HEK293 (cell line): ENCODE data around the gene NAT16.

Source experiments
- AEBP2 ChIP-seq: fragments of 450-650 bp; formaldehyde crosslinking; IDR thresholded peaks from 2 replicates; pipeline ENCODE4 v1.5.1; 2016; ENCODE audit warnings: missing biosample characterization, missing genetic modification characterization, borderline replicate concordance
- BCL11A ChIP-seq: fragments of 450-650 bp; formaldehyde crosslinking; IDR thresholded peaks from 2 replicates; pipeline ENCODE4 v1.5.1; 2016; ENCODE audit warnings: low read depth, missing biosample characterization, missing genetic modification characterization
- BCL11B ChIP-seq: fragments of 450-650 bp; formaldehyde crosslinking; IDR thresholded peaks from 2 replicates; pipeline ENCODE4 v1.5.1; 2016; ENCODE audit warnings: low read depth, missing biosample characterization, missing genetic modification characterization
- CTCF ChIP-seq: fragments of 450-650 bp; formaldehyde crosslinking; IDR thresholded peaks from 2 replicates; pipeline ENCODE4 v1.5.1; 2016; ENCODE audit warnings: missing biosample characterization, missing genetic modification characterization
- EGR2 ChIP-seq: fragments of 450-650 bp; formaldehyde crosslinking; IDR thresholded peaks from 2 replicates; pipeline ENCODE4 v1.5.1; 2016; ENCODE audit warnings: low read depth, missing biosample characterization, missing genetic modification characterization
- HOXA7 ChIP-seq: sonication (generic); formaldehyde crosslinking; IDR thresholded peaks from 2 replicates; pipeline ENCODE4 v1.8.1; 2022; ENCODE audit warnings: missing genetic modification reagents, borderline replicate concordance
- IKZF3 ChIP-seq: fragments of 450-650 bp; IDR thresholded peaks from 2 replicates; pipeline ENCODE4 v1.5.0; 2018; ENCODE audit warnings: missing biosample characterization, mild to moderate bottlenecking, missing genetic modification characterization, moderate library complexity
- KLF1 ChIP-seq: fragments of 450-650 bp; formaldehyde crosslinking; IDR thresholded peaks from 2 replicates; pipeline ENCODE4 v1.5.1; 2016; ENCODE audit warnings: missing biosample characterization, missing genetic modification characterization
- KLF9 ChIP-seq: fragments of 450-650 bp; formaldehyde crosslinking; IDR thresholded peaks from 2 replicates; pipeline ENCODE4 v1.5.1; 2016; ENCODE audit warnings: missing biosample characterization, missing genetic modification characterization, low read depth
- MYNN ChIP-seq: fragments of 450-650 bp; formaldehyde crosslinking; IDR thresholded peaks from 2 replicates; pipeline ENCODE4 v1.5.1; 2016; ENCODE audit warnings: missing biosample characterization, missing genetic modification characterization, borderline replicate concordance
- PRDM1 ChIP-seq: fragments of 450-650 bp; formaldehyde crosslinking; IDR thresholded peaks from 2 replicates; pipeline ENCODE4; 2016; ENCODE audit warnings: missing biosample characterization, missing genetic modification characterization
- REPIN1 ChIP-seq: fragments of 450-650 bp; formaldehyde crosslinking; IDR thresholded peaks from 2 replicates; pipeline ENCODE4 v1.5.1; 2017; ENCODE audit warnings: missing biosample characterization, missing genetic modification characterization, low read depth
- SP2 ChIP-seq: fragments of 450-650 bp; formaldehyde crosslinking; IDR thresholded peaks from 2 replicates; pipeline ENCODE4 v1.5.1; 2016; ENCODE audit warnings: missing biosample characterization, missing genetic modification characterization
- ZBTB44 ChIP-seq: fragments of 450-650 bp; IDR thresholded peaks from 2 replicates; pipeline ENCODE4 v1.5.1; 2018; ENCODE audit warnings: missing biosample characterization, mild to moderate bottlenecking, missing genetic modification characterization
- ZFHX2 ChIP-seq: fragments of 450-650 bp; formaldehyde crosslinking; conservative IDR thresholded peaks from 2 replicates; pipeline ENCODE4 v1.5.1; 2016; ENCODE audit warnings: missing biosample characterization, missing genetic modification characterization
- ZNF2 ChIP-seq: fragments of 450-650 bp; formaldehyde crosslinking; IDR thresholded peaks from 2 replicates; pipeline ENCODE4 v1.5.1; 2016; ENCODE audit warnings: missing biosample characterization, missing genetic modification characterization
- ZNF211 ChIP-seq: fragments of 450-650 bp; formaldehyde crosslinking; IDR thresholded peaks from 2 replicates; pipeline ENCODE4 v1.5.1; 2016; ENCODE audit warnings: low read depth, missing biosample characterization, missing genetic modification characterization
- ZNF221 ChIP-seq: fragments of 450-650 bp; formaldehyde crosslinking; IDR thresholded peaks from 2 replicates; pipeline ENCODE4 v1.5.1; 2017; ENCODE audit warnings: missing biosample characterization, missing genetic modification characterization, borderline replicate concordance
- ZNF311 ChIP-seq: fragments of 450-650 bp; formaldehyde crosslinking; IDR thresholded peaks from 2 replicates; pipeline ENCODE4 v1.5.1; 2017; ENCODE audit warnings: missing biosample characterization, missing genetic modification characterization, borderline replicate concordance
- ZNF555 ChIP-seq: fragments of 450-650 bp; formaldehyde crosslinking; conservative IDR thresholded peaks from 2 replicates; pipeline ENCODE4 v1.5.1; 2017; ENCODE audit warnings: missing biosample characterization, mild to moderate bottlenecking, missing genetic modification characterization, inconsistent platforms
- ZNF639 ChIP-seq: fragments of 450-650 bp; formaldehyde crosslinking; IDR thresholded peaks from 2 replicates; pipeline ENCODE4 v1.5.1; 2016; ENCODE audit warnings: missing biosample characterization, missing genetic modification characterization
- ZNF664 ChIP-seq: fragments of 450-650 bp; formaldehyde crosslinking; IDR thresholded peaks from 2 replicates; pipeline ENCODE4 v1.5.1; 2016; ENCODE audit warnings: missing biosample characterization, missing genetic modification characterization
- ZNF76 ChIP-seq: fragments of 450-650 bp; formaldehyde crosslinking; IDR thresholded peaks from 2 replicates; pipeline ENCODE4; 2016; ENCODE audit warnings: low read depth, missing biosample characterization, missing genetic modification characterization, borderline replicate concordance
- ZNF830 ChIP-seq: fragments of 450-650 bp; IDR thresholded peaks from 2 replicates; pipeline ENCODE4 v1.5.0; 2018; ENCODE audit warnings: missing biosample characterization, missing genetic modification characterization, low read depth, mild to moderate bottlenecking, moderate library complexity
- ZNF837 ChIP-seq: fragments of 450-650 bp; formaldehyde crosslinking; IDR thresholded peaks from 2 replicates; pipeline ENCODE4 v1.5.1; 2016; ENCODE audit warnings: missing biosample characterization, missing genetic modification characterization
- ZSCAN16 ChIP-seq: fragments of 450-650 bp; formaldehyde crosslinking; IDR thresholded peaks from 2 replicates; pipeline ENCODE4 v1.5.1; 2016; ENCODE audit warnings: missing biosample characterization, missing genetic modification characterization
- ZSCAN30 ChIP-seq: fragments of 450-650 bp; IDR thresholded peaks from 2 replicates; pipeline ENCODE4 v1.5.1; 2018; ENCODE audit warnings: missing biosample characterization, mild to moderate bottlenecking, missing genetic modification characterization, moderate library complexity
- TF ChIP-seq, protein P1 (sequence below): fragments of 450-650 bp; formaldehyde crosslinking; IDR thresholded peaks from 2 replicates; pipeline ENCODE4 v1.5.1; 2016; ENCODE audit warnings: missing biosample characterization, missing genetic modification characterization
- TF ChIP-seq, protein P2 (sequence below): fragments of 450-650 bp; formaldehyde crosslinking; IDR thresholded peaks from 2 replicates; pipeline ENCODE4 v1.5.1; 2016; ENCODE audit warnings: missing biosample characterization, missing genetic modification characterization
- TF ChIP-seq, protein P3 (sequence below): fragments of 450-650 bp; formaldehyde crosslinking; IDR thresholded peaks from 2 replicates; pipeline ENCODE4 v1.5.1; 2016; ENCODE audit warnings: missing biosample characterization, missing genetic modification characterization

NAT16 gene

GRCh38 chr7:101165075-101165957 lies 14.8 kb downstream of the NAT16 start, which contains the start of gene VGF (continued):
- no peak for TF ChIP-seq ZBTB44 (tag by site-specific recombination)
- TF ChIP-seq ZNF664, result no peak
- TF ChIP-seq ZNF211 (tag by site-specific recombination), result no peak
- TF ChIP-seq, protein P1, sequence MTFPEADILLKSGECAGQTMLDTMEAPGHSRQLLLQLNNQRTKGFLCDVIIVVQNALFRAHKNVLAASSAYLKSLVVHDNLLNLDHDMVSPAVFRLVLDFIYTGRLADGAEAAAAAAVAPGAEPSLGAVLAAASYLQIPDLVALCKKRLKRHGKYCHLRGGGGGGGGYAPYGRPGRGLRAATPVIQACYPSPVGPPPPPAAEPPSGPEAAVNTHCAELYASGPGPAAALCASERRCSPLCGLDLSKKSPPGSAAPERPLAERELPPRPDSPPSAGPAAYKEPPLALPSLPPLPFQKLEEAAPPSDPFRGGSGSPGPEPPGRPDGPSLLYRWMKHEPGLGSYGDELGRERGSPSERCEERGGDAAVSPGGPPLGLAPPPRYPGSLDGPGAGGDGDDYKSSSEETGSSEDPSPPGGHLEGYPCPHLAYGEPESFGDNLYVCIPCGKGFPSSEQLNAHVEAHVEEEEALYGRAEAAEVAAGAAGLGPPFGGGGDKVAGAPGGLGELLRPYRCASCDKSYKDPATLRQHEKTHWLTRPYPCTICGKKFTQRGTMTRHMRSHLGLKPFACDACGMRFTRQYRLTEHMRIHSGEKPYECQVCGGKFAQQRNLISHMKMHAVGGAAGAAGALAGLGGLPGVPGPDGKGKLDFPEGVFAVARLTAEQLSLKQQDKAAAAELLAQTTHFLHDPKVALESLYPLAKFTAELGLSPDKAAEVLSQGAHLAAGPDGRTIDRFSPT (tag by site-specific recombination), result no peak
- TF ChIP-seq, protein P2, sequence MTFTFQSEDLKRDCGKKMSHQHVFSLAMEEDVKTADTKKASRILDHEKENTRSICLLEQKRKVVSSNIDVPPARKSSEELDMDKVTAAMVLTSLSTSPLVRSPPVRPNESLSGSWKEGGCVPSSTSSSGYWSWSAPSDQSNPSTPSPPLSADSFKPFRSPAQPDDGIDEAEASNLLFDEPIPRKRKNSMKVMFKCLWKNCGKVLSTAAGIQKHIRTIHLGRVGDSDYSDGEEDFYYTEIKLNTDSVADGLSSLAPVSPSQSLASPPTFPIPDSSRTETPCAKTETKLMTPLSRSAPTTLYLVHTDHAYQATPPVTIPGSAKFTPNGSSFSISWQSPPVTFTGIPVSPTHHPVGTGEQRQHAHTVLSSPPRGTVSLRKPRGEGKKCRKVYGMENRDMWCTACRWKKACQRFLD (tag by site-specific recombination), result no peak
- no peak for TF ChIP-seq ZNF555 (tag by site-specific recombination)
- no peak for TF ChIP-seq PRDM1 (tag by site-specific recombination)
- no peak for TF ChIP-seq IKZF3 (tag by site-specific recombination)
- no peak for TF ChIP-seq ZSCAN16
- TF ChIP-seq BCL11A (tag by site-specific recombination), result no peak
- peak; percentile 97 for TF ChIP-seq ZFHX2 (tag by site-specific recombination)
- TF ChIP-seq KLF9 (tag by site-specific recombination), result peak; percentile 94
- peak; percentile 82 for TF ChIP-seq EGR2 (tag by site-specific recombination)
- no peak for TF ChIP-seq BCL11B (tag by site-specific recombination)
- TF ChIP-seq ZNF221 (tag by site-specific recombination), result no peak
- TF ChIP-seq MYNN, result no peak; the same call in 1 of the 2 replicates
- TF ChIP-seq ZNF311 (tag by site-specific recombination), result no peak
- TF ChIP-seq ZNF830 (tag by site-specific recombination), result no peak
- peak; percentile 91 for TF ChIP-seq SP2 (tag by site-specific recombination)
- peak; percentile 89 for TF ChIP-seq ZSCAN30 (tag by site-specific recombination)
- TF ChIP-seq AEBP2, result no peak
- peak; percentile 93 for TF ChIP-seq KLF1 (tag by site-specific recombination)
- TF ChIP-seq ZNF639 (tag by site-specific recombination), result no peak
- no peak for TF ChIP-seq ZNF837 (tag by site-specific recombination)
- TF ChIP-seq HOXA7, result no peak
- TF ChIP-seq, protein P3, sequence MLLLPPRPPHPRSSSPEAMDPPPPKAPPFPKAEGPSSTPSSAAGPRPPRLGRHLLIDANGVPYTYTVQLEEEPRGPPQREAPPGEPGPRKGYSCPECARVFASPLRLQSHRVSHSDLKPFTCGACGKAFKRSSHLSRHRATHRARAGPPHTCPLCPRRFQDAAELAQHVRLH (tag by site-specific recombination), result no peak
- TF ChIP-seq ZNF76 (tag by site-specific recombination), result no peak; the same call in 1 of the 2 replicates
- no peak for TF ChIP-seq REPIN1 (tag by site-specific recombination)
- TF ChIP-seq ZNF2 (tag by site-specific recombination), result peak; percentile 11
- TF ChIP-seq CTCF (tag by site-specific recombination), result no peak
